Measurements from ENCODE around the gene IGF2BP3. TPM values are rescaled to one million over a fixed set of nuclear protein-coding genes. Genes with fewer than 3 reads are reported as not detected.

IGF2BP3 gene
- polyA plus RNA-seq, 1 donor (not counting 4 experiments of a cell fraction or from before 2014, with no cell fraction given), result 22.3 TPM

- Histone ChIP-seq H3K9me3 (ENCODE audit: control insufficient read depth, low read depth, low read length) (no peaks in the 10 kb centered on the region), H3K4me1 (ENCODE audit: control insufficient read depth, extremely low read depth, insufficient read depth, low read length) (no peaks in the 10 kb centered on the region), H3K4me2 (ENCODE audit: control insufficient read depth, extremely low read depth, insufficient read depth, low read depth, low read length) (no peak overlapping the region), H3K9me1 (ENCODE audit: control insufficient read depth, extremely low read depth, insufficient read depth, low read length) (no peaks in the 10 kb centered on the region), H2AFZ (ENCODE audit: control insufficient read depth, low read length) (no peak overlapping the region), H3K27me3 (ENCODE audit: control insufficient read depth, extremely low read depth, insufficient read depth, low read length) (no peaks in the 10 kb centered on the region), H3K36me3 (ENCODE audit: control insufficient read depth in 2 of 2, extremely low read depth in 1 of 2, insufficient read depth in 2 of 2, low read length in 2 of 2) (no peaks in the 10 kb centered on the region), H3K27ac (ENCODE audit: control insufficient read depth, insufficient read depth, low read length) (no peak overlapping the region), H3K9ac (ENCODE audit: control insufficient read depth, extremely low read depth, insufficient read depth, low read length) (no peak overlapping the region), H4K20me1 (ENCODE audit: control insufficient read depth, extremely low read depth, insufficient read depth, low read length) (no peaks in the 10 kb centered on the region), H3K79me2 (ENCODE audit: control insufficient read depth, insufficient read depth, low read length) (peaks cover 2% of the 10 kb centered on the region), H3K4me3 (ENCODE audit: control insufficient read depth in 2 of 3, extremely low read depth in 1 of 3, insufficient read depth in 2 of 3, low read depth in 1 of 3, low read length in 3 of 3) (no peak overlapping the region)
- no peak for DNase-seq (ENCODE audit: low read depth, low spot score)
- TF ChIP-seq, protein P1, sequence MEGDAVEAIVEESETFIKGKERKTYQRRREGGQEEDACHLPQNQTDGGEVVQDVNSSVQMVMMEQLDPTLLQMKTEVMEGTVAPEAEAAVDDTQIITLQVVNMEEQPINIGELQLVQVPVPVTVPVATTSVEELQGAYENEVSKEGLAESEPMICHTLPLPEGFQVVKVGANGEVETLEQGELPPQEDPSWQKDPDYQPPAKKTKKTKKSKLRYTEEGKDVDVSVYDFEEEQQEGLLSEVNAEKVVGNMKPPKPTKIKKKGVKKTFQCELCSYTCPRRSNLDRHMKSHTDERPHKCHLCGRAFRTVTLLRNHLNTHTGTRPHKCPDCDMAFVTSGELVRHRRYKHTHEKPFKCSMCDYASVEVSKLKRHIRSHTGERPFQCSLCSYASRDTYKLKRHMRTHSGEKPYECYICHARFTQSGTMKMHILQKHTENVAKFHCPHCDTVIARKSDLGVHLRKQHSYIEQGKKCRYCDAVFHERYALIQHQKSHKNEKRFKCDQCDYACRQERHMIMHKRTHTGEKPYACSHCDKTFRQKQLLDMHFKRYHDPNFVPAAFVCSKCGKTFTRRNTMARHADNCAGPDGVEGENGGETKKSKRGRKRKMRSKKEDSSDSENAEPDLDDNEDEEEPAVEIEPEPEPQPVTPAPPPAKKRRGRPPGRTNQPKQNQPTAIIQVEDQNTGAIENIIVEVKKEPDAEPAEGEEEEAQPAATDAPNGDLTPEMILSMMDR (optimal IDR thresholded peaks at IDR 0.05 in 1 of 3, IDR thresholded peaks at IDR 0.05 in 1 of 3, conservative IDR thresholded peaks at IDR 0.05 in 1 of 3; ENCODE audit: extremely low read depth in 1 of 3, insufficient read depth in 2 of 3, low read length in 3 of 3), result no peak
- no peak for TF ChIP-seq EZH2 (IDR thresholded peaks at IDR 0.05; ENCODE audit: low read length)
- dilution Hi-C loops (cut with MboI; ENCODE audit: extremely low pct_ligation_motif_present, low sequenced_read_pairs), result no loop called here
- FAIRE-seq, result no peak
Observed at GRCh38 chr7:23385140-23385539, 85.2 kb downstream of the IGF2BP3 start.

DNA sequence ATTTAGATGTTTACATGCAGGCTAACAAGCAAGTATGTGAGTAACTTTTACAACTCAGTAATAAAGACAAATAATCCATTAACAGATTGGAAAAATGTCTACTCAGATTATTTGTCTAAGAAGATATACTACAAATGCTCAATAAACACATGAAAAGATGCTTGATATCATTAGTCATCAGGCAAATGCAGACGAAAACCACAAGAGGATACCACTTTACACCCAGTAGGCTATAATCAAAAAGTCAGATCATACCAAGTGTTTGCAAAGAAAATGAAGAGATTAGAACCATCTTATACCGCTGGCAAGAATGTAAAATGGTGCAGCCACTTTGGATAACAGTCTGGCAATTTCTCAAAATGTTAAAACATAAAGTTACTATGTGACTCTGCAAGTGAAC lies 87.1 kb downstream of the IGF2BP3 start:
- FAIRE-seq (no peak), DNase-seq (ENCODE audit: low read depth, low spot score) (no peak)
- Histone ChIP-seq H2AFZ (ENCODE audit: control insufficient read depth, low read length) (no peak overlapping the region), H4K20me1 (ENCODE audit: control insufficient read depth, extremely low read depth, insufficient read depth, low read length) (no peaks in the 10 kb centered on the region), H3K9me1 (ENCODE audit: control insufficient read depth, extremely low read depth, insufficient read depth, low read length) (no peaks in the 10 kb centered on the region), H3K79me2 (ENCODE audit: control insufficient read depth, insufficient read depth, low read length) (peaks cover 2% of the 10 kb centered on the region), H3K4me1 (ENCODE audit: control insufficient read depth, extremely low read depth, insufficient read depth, low read length) (no peaks in the 10 kb centered on the region), H3K9me3 (ENCODE audit: control insufficient read depth, low read depth, low read length) (no peaks in the 10 kb centered on the region), H3K36me3 (ENCODE audit: control insufficient read depth in 2 of 2, extremely low read depth in 1 of 2, insufficient read depth in 2 of 2, low read length in 2 of 2) (no peaks in the 10 kb centered on the region), H3K27ac (ENCODE audit: control insufficient read depth, insufficient read depth, low read length) (no peak overlapping the region), H3K9ac (ENCODE audit: control insufficient read depth, extremely low read depth, insufficient read depth, low read length) (no peak overlapping the region), H3K4me3 (ENCODE audit: control insufficient read depth in 2 of 3, extremely low read depth in 1 of 3, insufficient read depth in 2 of 3, low read depth in 1 of 3, low read length in 3 of 3) (no peak overlapping the region), H3K4me2 (ENCODE audit: control insufficient read depth, extremely low read depth, insufficient read depth, low read depth, low read length) (no peak overlapping the region), H3K27me3 (ENCODE audit: control insufficient read depth, extremely low read depth, insufficient read depth, low read length) (no peaks in the 10 kb centered on the region)
- dilution Hi-C loops (cut with MboI; ENCODE audit: extremely low pct_ligation_motif_present, low sequenced_read_pairs), result no loop called here
- TF ChIP-seq EZH2 (IDR thresholded peaks at IDR 0.05; ENCODE audit: low read length), result no peak
- TF ChIP-seq, protein P1 (optimal IDR thresholded peaks at IDR 0.05 in 1 of 3, IDR thresholded peaks at IDR 0.05 in 1 of 3, conservative IDR thresholded peaks at IDR 0.05 in 1 of 3; ENCODE audit: extremely low read depth in 1 of 3, insufficient read depth in 2 of 3, low read length in 3 of 3), result no peak

Data from keratinocyte (primary cell).